ENCODE data around the gene NEUROG1.

NEUROG1 gene

GRCh38 chr5:135578685-135579341 lies 43.0 kb upstream of the NEUROG1 start, which contains the start of gene CXCL14:
Gene CXCL14, minus strand, starts transcription at chr5:135578991. Its CDS starts 213 bp downstream, at chr5:135578778.
- peak within 1 kb of the TSS; percentile 13 for H3K4me3 ChIP-seq (ENCODE audit: severe bottlenecking)
- H3K27ac ChIP-seq (ENCODE audit: poor library complexity, severe bottlenecking): no peak within 1 kb of the TSS
- no peak for TF ChIP-seq CTCF (IDR thresholded peaks at IDR 0.05; ENCODE audit: poor library complexity, severe bottlenecking)
- peaks cover 36% of the 10 kb centered on the region for H3K27me3 ChIP-seq (ENCODE audit: insufficient read depth, poor library complexity, severe bottlenecking)
- H3K36me3 ChIP-seq (ENCODE audit: low read depth): no peaks in the 10 kb centered on the region
- H3K4me1 ChIP-seq (ENCODE audit: insufficient read depth, poor library complexity, severe bottlenecking): no peaks in the 10 kb centered on the region
- peak; percentile 85 for DNase-seq (ENCODE audit: low spot score)
- H3K9me3 ChIP-seq (ENCODE audit: severe bottlenecking): no peaks in the 10 kb centered on the region
- peak; percentile 89 for ATAC-seq (ENCODE audit: low read depth)

GRCh38 chr5:135578305-135578684 lies 42.5 kb upstream of the NEUROG1 start:
- H3K4me3 ChIP-seq (ENCODE audit: severe bottlenecking): peak overlapping the region; percentile 13
- DNase-seq (ENCODE audit: low spot score) (no peak), ATAC-seq (ENCODE audit: low read depth) (no peak)
- H3K9me3 ChIP-seq (ENCODE audit: severe bottlenecking): no peaks in the 10 kb centered on the region
- no peaks in the 10 kb centered on the region for H3K4me1 ChIP-seq (ENCODE audit: insufficient read depth, poor library complexity, severe bottlenecking)
- no peaks in the 10 kb centered on the region for H3K36me3 ChIP-seq (ENCODE audit: low read depth)
- no peak overlapping the region for H3K27ac ChIP-seq (ENCODE audit: poor library complexity, severe bottlenecking)
- peaks cover 36% of the 10 kb centered on the region for H3K27me3 ChIP-seq (ENCODE audit: insufficient read depth, poor library complexity, severe bottlenecking)
- no peak for TF ChIP-seq CTCF (IDR thresholded peaks at IDR 0.05; ENCODE audit: poor library complexity, severe bottlenecking)

GRCh38 chr5:135577421-135577820 lies 41.7 kb upstream of the NEUROG1 start:
- Histone ChIP-seq H3K4me3 (ENCODE audit: severe bottlenecking) (no peak overlapping the region), H3K36me3 (ENCODE audit: low read depth) (no peaks in the 10 kb centered on the region), H3K9me3 (ENCODE audit: severe bottlenecking) (no peaks in the 10 kb centered on the region), H3K4me1 (ENCODE audit: insufficient read depth, poor library complexity, severe bottlenecking) (no peaks in the 10 kb centered on the region), H3K27ac (ENCODE audit: poor library complexity, severe bottlenecking) (no peak overlapping the region), H3K27me3 (ENCODE audit: insufficient read depth, poor library complexity, severe bottlenecking) (peaks cover 33% of the 10 kb centered on the region)
- TF ChIP-seq CTCF (IDR thresholded peaks at IDR 0.05; ENCODE audit: poor library complexity, severe bottlenecking): no peak
- DNase-seq (ENCODE audit: low spot score): no peak
- no peak for ATAC-seq (ENCODE audit: low read depth)

- H3K27ac ChIP-seq (ENCODE audit: poor library complexity, severe bottlenecking): no peak overlapping the region
- ATAC-seq (ENCODE audit: low read depth): no peak
- no peaks in the 10 kb centered on the region for H3K36me3 ChIP-seq (ENCODE audit: low read depth)
- DNase-seq (ENCODE audit: low spot score): no peak
- no peak overlapping the region for H3K4me3 ChIP-seq (ENCODE audit: severe bottlenecking)
- no peak for TF ChIP-seq CTCF (IDR thresholded peaks at IDR 0.05; ENCODE audit: poor library complexity, severe bottlenecking)
- H3K4me1 ChIP-seq (ENCODE audit: insufficient read depth, poor library complexity, severe bottlenecking): no peaks in the 10 kb centered on the region
- peaks cover 33% of the 10 kb centered on the region for H3K27me3 ChIP-seq (ENCODE audit: insufficient read depth, poor library complexity, severe bottlenecking)
- no peaks in the 10 kb centered on the region for H3K9me3 ChIP-seq (ENCODE audit: severe bottlenecking)
Measured at GRCh38 chr5:135576075-135576599, 40.4 kb upstream of the NEUROG1 start.

- Histone ChIP-seq H3K9me3 (ENCODE audit: severe bottlenecking) (no peaks in the 10 kb centered on the region), H3K4me3 (ENCODE audit: severe bottlenecking) (no peak overlapping the region), H3K4me1 (ENCODE audit: insufficient read depth, poor library complexity, severe bottlenecking) (no peaks in the 10 kb centered on the region), H3K27ac (ENCODE audit: poor library complexity, severe bottlenecking) (no peak overlapping the region), H3K36me3 (ENCODE audit: low read depth) (no peaks in the 10 kb centered on the region), H3K27me3 (ENCODE audit: insufficient read depth, poor library complexity, severe bottlenecking) (peaks cover 24% of the 10 kb centered on the region)
- no peak for TF ChIP-seq CTCF (IDR thresholded peaks at IDR 0.05; ENCODE audit: poor library complexity, severe bottlenecking)
- DNase-seq (ENCODE audit: low spot score): no peak
- ATAC-seq (ENCODE audit: low read depth): no peak
Measured at GRCh38 chr5:135574493-135574892, 38.7 kb upstream of the NEUROG1 start.

Data from RWPE2 (cell line).